Spleen (tissue), 11 donors: ENCODE data around the gene FAM53B. TPM values are rescaled to one million over a fixed set of nuclear protein-coding genes. Genes with fewer than 3 reads are reported as not detected.

ENCODE experiments used
- DNase-seq: peaks from one replicate; pipeline ENCODE4 v3.0.0-alpha.2; 2020
- H3K27ac ChIP-seq, 8 donors: fragments of 200-600 bp; sonication (generic) in 7 of 8; 1 replicate in 4 of 8; 2 replicates in 4 of 8; pipeline versions ENCODE4 v1.5.0 to v1.8.0; 2016 to 2021; ENCODE audit warnings: inconsistent platforms in 4 of 8, mild to moderate bottlenecking in 4 of 8, moderate library complexity in 1 of 8
- H3K27me3 ChIP-seq, 7 donors: fragments of 200-600 bp; sonication (generic) in 6 of 7; replicated peaks in 1 of 7; 1 replicate in 4 of 7; 2 replicates in 3 of 7; pipeline versions ENCODE4 v1.5.0 to v1.8.0; 2016 to 2021; ENCODE audit warnings: inconsistent platforms in 3 of 7, mild to moderate bottlenecking in 1 of 7
- H3K36me3 ChIP-seq, 6 donors: fragments of 200-600 bp; sonication (generic) in 5 of 6; 1 replicate in 4 of 6; 2 replicates in 2 of 6; pipeline versions ENCODE4 v1.5.0 to v1.8.0; 2016 to 2021; ENCODE audit warnings: inconsistent platforms in 2 of 6
- H3K4me1 ChIP-seq, 6 donors: fragments of 200-600 bp; sonication (generic) in 5 of 6; 1 replicate in 3 of 6; 2 replicates in 3 of 6; pipeline versions ENCODE4 v1.5.0 to v1.8.0; 2016 to 2021; ENCODE audit warnings: inconsistent platforms in 3 of 6
- H3K4me3 ChIP-seq, 8 donors: fragments of 200-600 bp; sonication (generic) in 7 of 8; 1 replicate in 4 of 8; 2 replicates in 4 of 8; pipeline versions ENCODE4 v1.5.0 to v1.8.0; 2016 to 2021; ENCODE audit warnings: inconsistent platforms in 4 of 8, mild to moderate bottlenecking in 4 of 8, moderate library complexity in 2 of 8
- H3K9me3 ChIP-seq, 8 donors: fragments of 200-600 bp; sonication (generic) in 7 of 8; 1 replicate in 4 of 8; 2 replicates in 4 of 8; pipeline versions ENCODE4 v1.5.0 to v1.8.0; 2016 to 2021; ENCODE audit warnings: inconsistent platforms in 4 of 8
- CTCF ChIP-seq, 11 experiments: fragments of 200-600 bp in 7 of 11; fragments of 450-650 bp in 4 of 11; sonication (generic) in 4 of 11; IDR thresholded peaks in 8 of 11; conservative IDR thresholded peaks in 3 of 11; 1 replicate in 7 of 11; 2 replicates in 4 of 11; pipeline versions ENCODE4 v1.4.0 to v1.8.0; 2016 to 2021; ENCODE audit warnings: antibody characterized with exemption in 11 of 11, inconsistent platforms in 4 of 11, mild to moderate bottlenecking in 1 of 11
- POLR2A ChIP-seq, 3 donors: fragments of 450-650 bp; IDR thresholded peaks; one replicate each; pipeline ENCODE4 v1.5.1; 2017; ENCODE audit warnings: antibody characterized with exemption in 3 of 3, mild to moderate bottlenecking in 1 of 3
- POLR2AphosphoS5 ChIP-seq, 3 donors: sonication (generic); formaldehyde crosslinking; IDR thresholded peaks; one replicate each; pipeline ENCODE4 v1.5.1; 2017; ENCODE audit warnings: antibody characterized with exemption in 3 of 3
- WGBS, 5 donors: extraction: QIAGEN DNeasy Blood & Tissue Kit in 3 of 5; methylation state at CpG; one replicate each; pipeline versions ENCODE4 v1.1.5 to v1.1.7; 2013 to 2018; 5-methylcytosine and 5-hydroxymethylcytosine counted together
- intact Hi-C: fragments of 100-400 bp; cut with DNase I; formaldehyde crosslinking; loops from one replicate; pipeline ENCODE4 v1.15.0; 2023; ENCODE audit warnings: low total_unique reads
- polyA plus RNA-seq, 3 donors: library from polyadenylated mRNA; stranded (reverse); fragments of 200-250 nt; gene quantifications; one replicate each; pipeline ENCODE4 v1.2.1, GENCODE V29; 2013
- total RNA-seq, 7 donors: library from RNA; depleted of rRNA in 3 of 7; stranded (reverse); fragments of >200 nt in 3 of 7; fragmentation: NEBNext Ultra II Directional in 4 of 7; extraction: Animal tissue kit (Norgen Biotek cat#: 25700) in 4 of 7; gene quantifications; one replicate each; pipeline versions ENCODE4 v1.1.0 to v1.2.1, GENCODE V29; 2016 to 2021
- donor health status: healthy with polysubstance abuse.
- donor health status: DM: no; HTN: no; CAD: no; lungs with moderate emphysema.
- donor health status: DM: no; HTN: no; CAD: no.
- donor health status: Bipolar disorder and iron deficiency.
- donor health status: healthy.
- donor health status: DM: no; HTN: no; CAD: no.
- donor health status: DM: yes; HTN: yes; CAD: no.

Gene FAM53B
- total and polyA plus RNA-seq, 10 donors = 13.3 to 94.0 (median 56.2) TPM

GRCh38 chr10:124712704-124713407 is 31.3 kb downstream of the FAM53B start:
- H3K4me1 ChIP-seq = peaks cover 73 to 100% (median 96%) of the 10 kb centered on the region in 6 donors

GRCh38 chr10:124711145-124711544 is 33.0 kb downstream of the FAM53B start:
- peaks cover 0 to 15% (median 4%) of the 10 kb centered on the region in 6 donors for H3K36me3 ChIP-seq
- intact Hi-C loops = loop anchor here (10.0 kb wide), 1 partner anchor 46 kb away; no protein-coding TSS in a partner anchor
- H3K4me3 ChIP-seq = no peak overlapping the region
- no peaks in the 10 kb centered on the region for H3K27me3 ChIP-seq
- WGBS, 5 donors = 71 to 87% (median 80%) methylated on average over 7 of the region's 7 CpGs
- peaks cover 76 to 100% (median 96%) of the 10 kb centered on the region in 6 donors for H3K4me1 ChIP-seq
- peak overlapping the region in 5 of 8 donors; percentile 59 to 95 (median 88) for H3K27ac ChIP-seq
- H3K9me3 ChIP-seq = no peaks in the 10 kb centered on the region
- TF ChIP-seq POLR2A (IDR thresholded peaks at IDR 0.05) (no peak), POLR2AphosphoS5 (IDR thresholded peaks at IDR 0.05) (no peak), CTCF (IDR thresholded peaks at IDR 0.05 in 8 of 11, conservative IDR thresholded peaks at IDR 0.05 in 3 of 11) (no peak)
- no peak for DNase-seq

More at GRCh38 chr10:124712704-124713407, 31.3 kb downstream of the FAM53B start:
- Histone ChIP-seq H3K27me3 (no peaks in the 10 kb centered on the region), H3K36me3 (peaks cover 0 to 7% (median 0%) of the 10 kb centered on the region in 6 donors), H3K9me3 (no peaks in the 10 kb centered on the region), H3K27ac (peak overlapping the region in 4 of 8 donors; percentile 60 to 95 (median 78)), H3K4me3 (no peak overlapping the region)
- intact Hi-C loops = loop anchor here (10.0 kb wide), 1 partner anchor 48 kb away; no protein-coding TSS in a partner anchor
- TF ChIP-seq POLR2A (IDR thresholded peaks at IDR 0.05) = no peak
- TF ChIP-seq POLR2AphosphoS5 (IDR thresholded peaks at IDR 0.05) = peak in 1 of 3 donors; percentile 38
- no peak for TF ChIP-seq CTCF (IDR thresholded peaks at IDR 0.05 in 8 of 11, conservative IDR thresholded peaks at IDR 0.05 in 3 of 11)
- 87 to 92% (median 89%) methylated on average over 4 to 5 of the region's 5 CpGs for WGBS, 5 donors
- peak; percentile 48 for DNase-seq

GRCh38 chr10:124710266-124710881 is 33.8 kb downstream of the FAM53B start:
- 79 to 83% (median 82%) methylated on average over 12 to 14 of the region's 14 CpGs for WGBS, 5 donors
- peak overlapping the region in 7 of 8 donors; percentile 59 to 95 (median 87) for H3K27ac ChIP-seq
- H3K4me1 ChIP-seq = peaks cover 76 to 100% (median 96%) of the 10 kb centered on the region in 6 donors

More at GRCh38 chr10:124710266-124710881, 33.8 kb downstream of the FAM53B start:
- DNase-seq = peak; percentile 68
- no peak for TF ChIP-seq POLR2AphosphoS5 (IDR thresholded peaks at IDR 0.05)
- no peak for TF ChIP-seq CTCF (IDR thresholded peaks at IDR 0.05 in 8 of 11, conservative IDR thresholded peaks at IDR 0.05 in 3 of 11)
- no peak for TF ChIP-seq POLR2A (IDR thresholded peaks at IDR 0.05)
- intact Hi-C loops = loop anchor here (10.0 kb wide), 1 partner anchor 46 kb away; no protein-coding TSS in a partner anchor
- H3K9me3 ChIP-seq = no peaks in the 10 kb centered on the region
- peaks cover 0 to 23% (median 10%) of the 10 kb centered on the region in 6 donors for H3K36me3 ChIP-seq
- no peak overlapping the region for H3K4me3 ChIP-seq
- no peaks in the 10 kb centered on the region for H3K27me3 ChIP-seq
